Hippocampal formation (tissue), 2 donors: Measurements from ENCODE around the gene SBNO1.
A peak's percentile ranks its signal among the peaks of the same experiment; 100 is the strongest.
"Not testable (repeated sequence)": the region's sequence is repeated elsewhere in the genome, so short reads cannot be mapped to it uniquely, and the experiment has no call there.

Source experiments
- DNase-seq, 2 donors: peaks; one replicate each; lab custom pipeline; 2025; lab: John Stamatoyannopoulos, UW

Gene SBNO1

DNA sequence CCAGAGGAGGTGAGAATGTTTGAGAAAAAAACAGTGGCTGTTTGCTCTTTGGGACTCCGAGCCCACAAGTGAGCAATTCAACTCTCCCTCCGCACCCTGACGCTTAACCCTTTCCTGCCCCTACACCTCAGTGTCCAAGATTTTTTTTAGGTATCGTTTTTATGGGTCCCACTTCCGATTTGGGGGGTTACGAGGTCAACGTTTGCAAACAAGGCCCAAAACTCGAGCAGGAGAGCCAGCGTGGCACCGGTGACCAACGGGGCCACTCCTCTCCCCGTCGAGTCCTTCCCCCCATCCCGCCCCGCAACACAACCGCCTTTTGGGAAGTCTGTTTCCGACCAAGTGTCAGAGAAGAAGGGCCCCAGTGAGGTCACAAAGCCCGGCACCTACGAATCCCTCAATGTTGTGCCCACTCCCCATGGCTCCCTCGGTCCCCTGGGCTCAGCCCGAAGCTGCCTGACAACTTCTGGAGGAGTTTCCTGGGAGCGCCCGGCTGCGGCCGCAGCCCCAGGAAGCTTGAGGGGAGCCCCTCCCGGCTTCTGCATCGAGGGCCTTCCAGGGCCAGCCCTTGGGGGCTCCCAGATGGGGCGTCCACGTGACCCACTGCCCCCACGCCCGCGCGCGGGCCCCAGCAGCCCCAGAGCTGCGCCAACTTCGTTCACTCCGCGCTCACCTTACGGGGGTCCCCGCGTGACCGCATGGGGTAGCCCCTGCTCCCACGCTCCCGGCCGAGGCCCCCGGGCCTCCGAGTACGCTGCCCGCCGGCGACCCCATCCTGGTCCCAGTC is 94.2 kb downstream of the SBNO1 start:
- DNase-seq, result peak in 1 of 2 donors; percentile 19

DNA sequence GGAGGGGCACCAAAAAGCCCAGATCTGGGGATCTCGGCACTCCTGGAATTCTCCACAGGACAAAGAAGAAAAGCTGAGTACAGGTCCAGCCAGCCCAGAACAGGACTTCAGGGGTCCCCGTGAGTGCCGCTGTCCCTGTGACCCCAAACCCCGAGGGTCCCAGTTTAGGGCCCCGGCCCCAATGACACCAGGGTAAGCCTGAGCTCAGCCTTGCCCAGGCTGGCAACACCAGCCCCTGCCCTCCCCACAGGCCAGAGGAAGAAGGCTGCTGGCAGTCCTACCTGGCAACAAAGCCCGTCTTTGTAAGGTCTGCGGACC is 94.8 kb downstream of the SBNO1 start:
- DNase-seq, result no peak

GRCh38 chr12:123269395-123269892 is 95.2 kb downstream of the SBNO1 start:
- peak; percentile 88 to 94 for DNase-seq

DNA sequence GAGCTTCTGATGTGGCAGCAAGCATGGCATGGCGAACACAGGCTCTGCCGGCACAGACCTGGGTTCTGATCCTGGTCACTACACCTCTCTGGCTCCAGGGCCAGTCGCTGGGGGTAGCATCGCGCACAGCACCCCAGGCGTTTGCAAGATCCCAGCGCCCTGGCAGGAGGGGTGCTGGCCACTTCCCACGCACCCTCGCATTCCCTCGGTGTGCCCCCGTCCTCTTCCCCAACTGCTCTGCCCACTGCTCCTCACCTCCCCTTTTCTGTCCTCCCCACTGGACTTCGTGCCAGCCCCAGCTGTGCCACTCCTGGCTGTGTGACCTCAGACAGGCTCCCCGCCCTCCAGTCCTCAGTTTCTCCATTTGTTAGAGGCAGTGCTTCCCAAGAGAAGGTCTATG is 95.8 kb downstream of the SBNO1 start:
- peak in 1 of 2 donors; percentile 56 for DNase-seq

DNA sequence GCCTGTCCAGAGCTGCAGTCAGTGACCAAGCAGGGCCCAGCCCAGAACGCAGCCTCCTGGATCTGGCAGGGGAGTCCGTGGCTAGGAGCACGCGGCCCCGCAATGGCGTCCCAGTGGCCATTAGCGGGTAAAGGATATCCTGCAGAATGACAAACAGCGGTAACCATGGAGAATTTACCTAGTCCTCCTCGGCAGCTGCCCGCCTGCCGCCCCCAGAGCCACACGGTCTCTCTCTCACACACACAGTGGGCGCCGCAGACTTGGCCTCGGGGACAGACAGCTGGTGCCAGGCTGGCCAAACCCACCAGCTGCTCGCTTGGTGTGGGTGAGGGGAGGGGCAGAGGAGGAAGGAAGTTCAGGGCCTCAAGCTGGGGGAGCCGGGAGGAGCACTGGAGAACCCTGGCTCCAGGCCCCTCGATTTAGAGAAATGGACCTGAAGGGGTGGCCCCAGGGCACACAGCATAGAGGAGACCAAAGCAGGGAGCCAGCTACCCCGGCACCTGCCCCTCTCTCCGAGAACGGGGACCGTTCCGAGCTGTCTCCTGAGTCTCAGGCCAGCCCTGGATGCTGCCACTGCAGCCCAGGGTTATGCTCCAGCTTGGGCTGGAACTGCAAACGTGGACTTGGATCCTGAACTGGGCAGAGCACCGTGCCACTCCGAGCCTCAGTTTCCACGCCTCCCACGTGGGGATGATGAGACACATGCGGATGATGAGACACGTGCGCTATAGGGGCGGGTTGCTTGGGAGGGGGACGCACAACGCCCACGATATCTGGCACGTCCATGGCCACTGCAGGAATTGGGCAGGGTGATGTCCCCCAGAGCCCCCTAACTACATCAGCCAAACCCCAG is 96.4 kb downstream of the SBNO1 start:
- peak; percentile 78 to 79 for DNase-seq

DNA sequence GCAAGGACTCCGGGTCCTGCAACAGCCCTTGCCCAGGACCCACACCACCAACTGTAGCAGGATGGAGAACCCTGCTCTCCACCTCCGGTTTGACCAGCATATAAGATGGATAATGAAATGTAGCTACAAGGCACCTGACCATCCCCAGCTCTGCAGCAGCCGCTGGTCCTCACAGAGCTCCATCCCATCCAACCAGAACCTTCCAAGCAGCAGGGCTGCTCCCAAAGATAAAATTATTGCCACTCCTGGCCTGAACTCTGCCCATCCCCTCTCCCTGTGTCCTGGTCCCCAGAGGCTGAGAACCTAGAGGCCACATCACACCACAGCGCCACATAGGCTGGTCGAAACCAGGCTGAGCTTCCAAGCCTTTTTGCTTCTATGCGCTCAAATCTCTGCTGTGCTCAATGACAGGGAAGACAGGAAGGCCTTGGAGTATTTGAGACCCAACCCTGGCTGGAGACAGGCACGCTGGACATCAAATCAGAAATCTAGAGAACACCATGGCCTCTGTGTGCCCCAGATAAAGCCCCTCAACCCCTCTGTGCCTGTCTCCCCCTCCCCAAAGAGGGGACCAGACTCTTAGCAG is 97.2 kb downstream of the SBNO1 start:
- DNase-seq, result no peak

GRCh38 chr12:123266679-123267277 is 97.9 kb downstream of the SBNO1 start:
- DNase-seq, result no peak

DNA sequence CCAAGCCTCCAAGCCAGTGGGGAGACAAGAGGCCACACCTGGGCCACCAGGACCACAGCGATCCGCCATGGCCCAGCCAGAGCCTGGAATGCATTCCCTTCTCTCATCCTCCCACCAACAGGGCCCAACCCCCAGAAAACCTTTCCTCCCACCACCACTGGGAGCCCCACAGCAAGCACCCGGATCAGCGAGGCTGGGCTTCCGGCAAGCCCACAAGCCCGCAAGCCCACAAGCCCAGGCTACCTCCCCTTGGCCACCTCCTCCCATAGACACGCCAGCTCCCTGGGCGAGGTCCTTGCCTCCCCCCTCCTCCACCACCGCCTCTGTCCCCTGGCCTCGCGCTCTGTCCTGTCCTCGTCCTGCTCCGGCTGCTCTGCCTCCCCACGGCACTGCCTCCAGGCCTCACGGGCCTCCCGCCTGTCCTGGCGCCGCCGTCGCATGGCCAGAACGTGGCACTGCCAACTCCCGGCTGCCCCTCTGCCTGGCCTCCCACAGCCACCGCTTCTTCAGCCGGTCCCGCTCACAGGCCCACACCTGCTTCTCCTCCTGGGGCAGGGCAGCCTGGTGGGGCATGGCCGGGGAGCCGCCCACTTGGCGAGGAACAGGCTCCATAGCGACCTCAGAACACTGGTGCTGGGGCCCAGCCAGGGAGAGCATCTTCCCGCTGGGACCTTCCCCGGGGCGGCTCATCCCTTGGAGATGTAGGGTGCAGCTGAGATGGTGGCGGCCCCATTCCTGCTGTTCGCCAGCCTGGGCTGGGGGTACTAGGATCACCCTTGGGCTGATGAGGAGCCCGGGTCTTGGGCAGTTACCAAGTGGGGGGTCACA is 98.6 kb downstream of the SBNO1 start:
- DNase-seq, result no peak

DNA sequence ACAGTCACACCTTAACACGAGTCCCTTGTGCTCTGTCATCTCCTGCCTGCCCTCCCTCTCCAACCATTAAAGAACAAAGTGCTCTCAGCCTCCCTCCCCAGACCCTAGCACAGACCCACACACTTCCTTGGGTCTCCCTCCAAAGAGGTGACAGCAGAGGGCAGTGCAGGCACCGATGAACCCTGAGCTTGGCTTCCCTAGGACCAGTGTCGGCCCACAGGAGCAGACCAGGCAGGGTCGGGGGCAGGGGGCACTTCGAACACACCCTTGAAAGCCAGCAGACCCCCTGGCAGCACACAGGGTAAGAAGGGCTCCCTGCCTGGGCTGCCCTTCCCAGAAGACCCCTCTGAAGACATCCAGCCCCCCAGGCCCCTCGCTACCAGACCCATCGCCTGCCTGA is 100.0 kb downstream of the SBNO1 start:
- no peak for DNase-seq

DNA sequence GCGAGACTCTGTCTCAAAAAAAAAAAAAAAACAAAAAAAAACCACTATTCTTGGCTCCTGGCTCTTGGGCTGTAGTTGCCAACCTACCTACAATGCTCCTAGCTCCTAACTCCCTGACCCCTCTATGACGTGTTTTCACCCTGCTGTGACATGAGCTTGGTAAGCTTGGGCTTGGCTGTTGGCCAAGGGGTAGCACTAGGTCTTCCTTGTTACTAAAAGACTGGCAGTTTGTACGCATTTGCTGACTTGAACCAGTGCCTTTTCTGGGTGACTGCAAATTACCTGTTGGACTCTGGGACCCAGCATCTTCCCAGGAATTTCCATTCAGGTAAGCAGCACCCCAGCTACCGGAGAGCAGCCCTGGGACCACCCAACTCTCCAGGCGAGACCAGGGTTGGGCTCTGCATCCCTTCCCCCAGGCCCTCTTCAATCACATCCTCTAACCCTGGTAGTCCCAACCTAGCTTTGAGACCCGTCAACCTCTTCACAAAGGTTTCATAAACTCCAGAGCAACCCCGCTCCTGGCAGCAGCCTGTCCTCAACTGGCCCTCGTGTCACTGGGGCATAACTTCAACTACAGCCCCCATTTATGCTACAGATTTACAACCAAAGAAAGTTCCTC is 101.3 kb downstream of the SBNO1 start:
- DNase-seq, result no peak

DNA sequence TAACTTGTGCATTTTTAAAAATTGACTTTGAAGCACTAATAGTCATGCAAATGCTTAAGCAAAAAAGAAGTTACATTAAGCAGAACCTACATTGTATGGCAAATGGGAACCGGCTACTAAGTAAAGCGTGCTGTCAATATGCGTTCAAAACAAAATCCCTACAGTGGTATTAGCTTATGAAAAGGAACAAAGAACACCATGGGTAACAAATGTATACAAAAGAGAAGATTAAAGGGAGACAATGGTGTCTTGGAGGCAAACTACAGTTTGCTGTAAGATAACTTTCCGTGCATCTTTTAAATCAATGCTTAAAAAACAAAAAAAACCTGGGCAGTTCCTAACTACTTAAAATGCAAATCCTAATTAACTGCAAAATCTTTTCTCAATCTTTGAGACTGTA is 103.5 kb downstream of the SBNO1 start:
- no peak for DNase-seq

GRCh38 chr12:123260081-123260480 is 104.6 kb downstream of the SBNO1 start:
- no peak for DNase-seq

DNA sequence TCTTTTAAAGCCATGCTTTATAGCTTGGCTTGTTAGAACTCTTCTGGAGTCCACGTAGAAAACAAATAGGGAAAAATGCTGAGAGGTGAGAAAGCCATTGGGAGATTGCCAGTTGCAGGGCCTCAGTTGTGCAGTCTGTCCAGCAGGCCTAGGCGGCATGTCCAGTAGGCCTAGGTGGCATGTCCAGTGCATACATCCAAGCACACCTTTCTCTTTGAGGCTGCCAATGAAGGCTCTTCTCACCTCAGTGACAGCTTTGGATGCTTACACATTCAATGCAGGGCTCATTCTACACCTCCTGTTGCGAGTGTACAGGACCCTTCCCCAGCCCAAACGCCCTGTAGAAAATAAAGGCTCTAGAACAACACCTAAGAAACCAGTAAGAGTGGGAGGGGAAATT is 106.1 kb downstream of the SBNO1 start:
- no peak for DNase-seq

DNA sequence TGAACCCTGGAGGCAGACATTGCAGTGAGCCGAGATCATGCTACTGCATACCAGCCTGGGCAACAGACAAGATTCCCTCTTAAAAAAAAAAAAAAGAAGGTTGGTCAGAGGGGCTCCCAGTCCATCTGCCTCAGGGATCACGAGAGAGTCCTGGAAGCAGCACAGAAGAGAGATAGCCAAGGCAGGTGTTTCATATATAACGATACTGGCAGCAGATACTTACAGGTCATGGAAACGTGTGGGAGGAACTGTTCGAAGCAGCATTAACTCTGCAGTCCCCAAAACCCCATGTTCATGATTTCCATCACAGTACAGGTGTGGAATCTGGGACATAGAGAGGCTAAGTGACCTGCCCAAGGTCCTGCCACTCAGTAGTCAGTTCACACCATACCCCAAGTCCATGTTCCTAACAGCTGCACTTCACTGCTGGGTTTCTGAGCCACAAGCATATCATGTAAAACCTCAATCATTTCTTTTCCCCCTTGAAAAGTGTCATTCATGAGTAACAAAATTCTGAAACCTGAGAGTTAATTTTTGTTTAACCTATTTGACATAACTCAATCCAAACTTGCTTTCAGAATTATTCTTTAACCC is 109.7 kb downstream of the SBNO1 start:
- DNase-seq, result no peak

GRCh38 chr12:123253641-123254459 is 110.8 kb downstream of the SBNO1 start:
- peak; percentile 43 to 67 for DNase-seq

DNA sequence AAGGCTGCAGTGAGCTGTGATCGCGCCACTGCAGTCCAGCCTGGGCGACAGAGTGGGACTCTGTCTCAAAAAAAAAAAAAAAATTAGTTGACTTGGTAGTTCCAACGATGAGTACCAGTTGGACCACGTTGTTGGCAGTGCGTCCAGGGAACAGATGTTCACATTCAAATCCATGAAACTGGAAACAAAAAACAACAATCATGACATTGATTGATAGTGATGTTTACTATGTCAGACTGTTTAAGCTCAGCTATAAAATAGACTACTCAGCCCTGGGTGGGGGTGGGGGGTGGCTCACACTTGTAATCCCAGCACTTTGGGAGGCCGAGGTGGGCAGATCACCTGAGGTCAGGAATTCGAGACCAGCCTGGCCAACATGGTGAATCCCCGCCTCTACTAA is 112.3 kb downstream of the SBNO1 start:
- not testable (repeated sequence) for DNase-seq

- DNase-seq, result no peak
These were observed 113.1 kb downstream of the SBNO1 start for GRCh38 chr12:123251403-123252076.

DNA sequence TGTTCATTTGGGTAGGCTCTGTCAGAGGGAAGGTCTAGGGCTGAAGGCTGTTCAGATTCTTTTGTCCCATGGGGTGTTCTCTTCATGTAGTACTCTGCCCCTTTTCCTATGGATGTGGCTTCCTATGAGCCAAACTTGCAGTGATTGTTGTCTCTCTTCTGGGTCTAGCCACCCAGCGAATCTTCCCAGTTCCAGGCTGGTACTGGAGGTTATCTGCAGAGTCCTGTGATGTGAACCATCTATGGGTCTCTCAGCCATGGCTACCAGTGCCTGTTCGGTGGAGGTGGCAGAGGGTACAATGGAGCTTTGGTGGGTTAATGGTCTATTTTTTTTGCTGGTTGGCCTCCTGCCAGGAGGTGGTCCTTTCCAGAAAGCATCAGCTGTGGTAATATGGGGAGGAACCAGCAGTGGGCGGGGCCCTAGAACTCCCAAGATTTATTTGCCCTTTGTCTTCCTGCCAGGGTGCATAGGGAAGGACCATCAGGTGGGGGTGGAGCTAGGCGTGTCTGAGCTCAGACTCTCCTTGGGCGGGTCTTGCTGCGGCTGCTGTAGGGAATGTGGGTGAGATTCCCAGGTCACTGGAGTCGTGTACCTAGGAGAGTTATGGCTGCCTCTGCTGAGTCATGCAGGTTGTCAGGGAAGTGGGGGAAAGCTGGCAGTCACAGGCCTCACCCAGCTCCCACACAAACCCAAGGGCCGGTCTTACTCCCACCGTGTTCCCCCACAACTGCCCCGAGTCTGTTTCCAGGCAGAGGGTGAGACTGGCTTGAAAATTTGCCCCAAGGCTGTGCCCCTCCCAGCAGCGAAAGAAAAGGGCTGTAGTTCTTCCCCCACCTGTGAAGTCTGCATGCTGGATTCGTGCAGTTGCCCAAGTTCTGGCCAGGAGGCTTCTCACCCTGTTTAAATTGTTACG is 113.9 kb downstream of the SBNO1 start:
- DNase-seq, result no peak
